ENCODE results near the gene KRTAP9-4. TPM values are rescaled to one million over a fixed set of nuclear protein-coding genes. Genes with fewer than 3 reads are reported as not detected.

KRTAP9-4 gene
- polyA plus RNA-seq, 1 experiment: not detected

DNA sequence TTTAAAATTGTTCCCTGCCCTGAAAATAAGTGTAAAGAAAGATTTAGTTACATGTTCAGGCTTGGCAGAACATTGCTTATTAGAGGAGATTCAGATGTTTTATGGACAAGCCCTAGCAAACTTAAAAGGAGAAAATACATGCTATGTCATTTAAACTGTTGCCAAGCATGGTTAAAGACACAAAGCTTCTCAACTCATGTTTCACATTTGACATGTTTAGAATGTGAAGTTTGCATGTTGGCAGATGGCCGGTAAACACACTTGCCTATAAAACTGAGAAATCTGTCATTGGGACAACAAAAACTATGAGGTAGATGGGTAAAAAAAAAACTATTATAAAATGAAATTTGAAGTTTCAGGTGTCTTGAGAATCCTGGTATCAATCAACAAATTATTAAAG, 47.4 kb downstream of the KRTAP9-4 start:
- Histone ChIP-seq H3K27me3 (ENCODE audit: control insufficient read depth, insufficient read depth, low read length) (no peaks in the 10 kb centered on the region), H3K9me3 (ENCODE audit: control insufficient read depth, insufficient read depth, low read length) (peaks cover 2% of the 10 kb centered on the region), H3K27ac (ENCODE audit: low read depth, low read length) (no peak overlapping the region), H3K4me3 (ENCODE audit: low read depth, low read length) (no peak overlapping the region)
- ChIA-PET CTCF (no interaction called here), POLR2A (no interaction called here)
- TF ChIP-seq CTCF (IDR thresholded peaks at IDR 0.05; ENCODE audit: low read depth, low read length): no peak
- DNase-seq (ENCODE audit: low read depth, low spot score): no peak

- CTCF ChIA-PET: no interaction called here
- Histone ChIP-seq H3K27ac (ENCODE audit: low read depth, low read length) (no peak overlapping the region), H3K27me3 (ENCODE audit: control insufficient read depth, insufficient read depth, low read length) (no peaks in the 10 kb centered on the region), H3K4me3 (ENCODE audit: low read depth, low read length) (no peak overlapping the region), H3K9me3 (ENCODE audit: control insufficient read depth, insufficient read depth, low read length) (peaks cover 2% of the 10 kb centered on the region)
- POLR2A ChIA-PET: no interaction called here
- TF ChIP-seq CTCF (IDR thresholded peaks at IDR 0.05; ENCODE audit: low read depth, low read length): no peak
- DNase-seq (ENCODE audit: low read depth, low spot score): no peak
Measured at GRCh38 chr17:41298458-41299135, 49.1 kb downstream of the KRTAP9-4 start.

Small RNA genes lying within 50 kb of the gene (small RNA-seq; reads per million reads assigned to genes)
- not detected for gene KRTAP9-10P (ENCODE audit: insufficient read length, low read depth)

Other genes with a start within 250 kb of the KRTAP9-4 start
- gene KRTAP3-2, start 249.8 kb upstream of the KRTAP9-4 start, polyA plus RNA-seq (2011; rRNA removed): not detected in 2 replicates
- not detected in 2 replicates for gene KRTAP3-1, start 240.6 kb upstream of the KRTAP9-4 start, polyA plus RNA-seq (2011; rRNA removed)
- gene KRTAP1-5, start 222.5 kb upstream of the KRTAP9-4 start, polyA plus RNA-seq (2011; rRNA removed): 16.9 and 20.2 TPM in 2 replicates
- not detected in 2 replicates for gene KRTAP1-4, start 219.5 kb upstream of the KRTAP9-4 start, polyA plus RNA-seq (2011; rRNA removed)
- not detected in 2 replicates for gene KRTAP1-3, start 214.8 kb upstream of the KRTAP9-4 start, polyA plus RNA-seq (2011; rRNA removed)
- 0.19 and 0.27 TPM in 2 replicates for gene KRTAP1-1, start 208.2 kb upstream of the KRTAP9-4 start, polyA plus RNA-seq (2011; rRNA removed)
- gene KRTAP2-1, start 202.4 kb upstream of the KRTAP9-4 start, polyA plus RNA-seq (2011; rRNA removed): not detected in 2 replicates
- gene KRTAP2-2, start 194.5 kb upstream of the KRTAP9-4 start, polyA plus RNA-seq (2011; rRNA removed): not detected in 2 replicates
- gene KRTAP2-3, start 189.6 kb upstream of the KRTAP9-4 start, polyA plus RNA-seq (2011; rRNA removed): 1.3 and 2.5 TPM in 2 replicates
- not detected in 2 replicates for gene KRTAP2-4, start 183.8 kb upstream of the KRTAP9-4 start, polyA plus RNA-seq (2011; rRNA removed)
- not detected in 2 replicates for gene KRTAP4-7, start 165.5 kb upstream of the KRTAP9-4 start, polyA plus RNA-seq (2011; rRNA removed)
- gene KRTAP4-8, start 151.5 kb upstream of the KRTAP9-4 start, polyA plus RNA-seq (2011; rRNA removed): not detected in 2 replicates
- gene KRTAP4-16, start 147.5 kb upstream of the KRTAP9-4 start, polyA plus RNA-seq (2011; rRNA removed): not detected in 2 replicates
- not detected in 2 replicates for gene KRTAP4-9, start 144.3 kb upstream of the KRTAP9-4 start, polyA plus RNA-seq (2011; rRNA removed)
- not detected in 2 replicates for gene KRTAP4-11, start 131.3 kb upstream of the KRTAP9-4 start, polyA plus RNA-seq (2011; rRNA removed)
- gene KRTAP4-12, start 125.5 kb upstream of the KRTAP9-4 start, polyA plus RNA-seq (2011; rRNA removed): not detected in 2 replicates
- not detected in 2 replicates for gene KRTAP4-6, start 109.1 kb upstream of the KRTAP9-4 start, polyA plus RNA-seq (2011; rRNA removed)
- not detected in 2 replicates for gene KRTAP4-5, start 99.9 kb upstream of the KRTAP9-4 start, polyA plus RNA-seq (2011; rRNA removed)
- gene KRTAP4-4, start 88.9 kb upstream of the KRTAP9-4 start, polyA plus RNA-seq (2011; rRNA removed): not detected in 2 replicates
- not detected in 2 replicates for gene KRTAP4-3, start 81.5 kb upstream of the KRTAP9-4 start, polyA plus RNA-seq (2011; rRNA removed)
- not detected in 2 replicates for gene KRTAP4-2, start 71.5 kb upstream of the KRTAP9-4 start, polyA plus RNA-seq (2011; rRNA removed)
- gene KRTAP4-1, start 64.8 kb upstream of the KRTAP9-4 start, polyA plus RNA-seq (2011; rRNA removed): not detected in 2 replicates
- gene KRTAP9-1, start 59.8 kb upstream of the KRTAP9-4 start, polyA plus RNA-seq (2011; rRNA removed): not detected in 2 replicates
- not detected in 2 replicates for gene KRTAP9-2, start 23.0 kb upstream of the KRTAP9-4 start, polyA plus RNA-seq (2011; rRNA removed)
- not detected in 2 replicates for gene KRTAP9-3, start 17.2 kb upstream of the KRTAP9-4 start, polyA plus RNA-seq (2011; rRNA removed)
- gene KRTAP9-8, start 11.7 kb upstream of the KRTAP9-4 start, polyA plus RNA-seq (2011; rRNA removed): not detected in 2 replicates
- gene KRTAP9-9, start 5.7 kb downstream of the KRTAP9-4 start, polyA plus RNA-seq (2011; rRNA removed): not detected in 2 replicates
- gene KRTAP9-6, start 15.7 kb downstream of the KRTAP9-4 start, polyA plus RNA-seq (2011; rRNA removed): not detected in 2 replicates
- not detected in 2 replicates for gene KRTAP9-7, start 26.0 kb downstream of the KRTAP9-4 start, polyA plus RNA-seq (2011; rRNA removed)
- gene KRTAP29-1, start 53.2 kb downstream of the KRTAP9-4 start, polyA plus RNA-seq (2011; rRNA removed): not detected in 2 replicates
- gene KRTAP16-1, start 59.6 kb downstream of the KRTAP9-4 start, polyA plus RNA-seq (2011; rRNA removed): not detected in 2 replicates
- gene KRTAP17-1, start 66.0 kb downstream of the KRTAP9-4 start, polyA plus RNA-seq (2011; rRNA removed): not detected in 2 replicates
- not detected in 2 replicates for gene KRT33A, start 101.1 kb downstream of the KRTAP9-4 start, polyA plus RNA-seq (2011; rRNA removed)
- gene KRT33B, start 120.1 kb downstream of the KRTAP9-4 start, polyA plus RNA-seq (2011; rRNA removed): 0.07 TPM in 1 of 2 replicates, not detected in the other
- gene KRT34, start 132.6 kb downstream of the KRTAP9-4 start, polyA plus RNA-seq (2011; rRNA removed): 0.27 and 0.29 TPM in 2 replicates
- not detected in 2 replicates for gene KRT31, start 147.9 kb downstream of the KRTAP9-4 start, polyA plus RNA-seq (2011; rRNA removed)
- not detected in 2 replicates for gene KRT37, start 174.9 kb downstream of the KRTAP9-4 start, polyA plus RNA-seq (2011; rRNA removed)
- 0.11 and 0.17 TPM in 2 replicates for gene KRT38, start 191.3 kb downstream of the KRTAP9-4 start, polyA plus RNA-seq (2011; rRNA removed)
- 0.09 and 0.14 TPM in 2 replicates for gene KRT32, start 217.7 kb downstream of the KRTAP9-4 start, polyA plus RNA-seq (2011; rRNA removed)
- gene KRT35, start 231.5 kb downstream of the KRTAP9-4 start, polyA plus RNA-seq (2011; rRNA removed): not detected in 2 replicates
- not detected in 2 replicates for gene KRT36, start 240.2 kb downstream of the KRTAP9-4 start, polyA plus RNA-seq (2011; rRNA removed)

All from AG04450 (cell line).